CD4-positive, alpha-beta T cell treated with Interleukin-12 subunit alpha and Interleukin-12 subunit beta, for 1 hour (primary cell): ENCODE measurements around the gene TRMT10B.
"Not testable (repeated sequence)": the region's sequence is repeated elsewhere in the genome, so short reads cannot be mapped to it uniquely, and the experiment has no call there.

Experiments
- DNase-seq: peaks from one replicate; pipeline ENCODE4 v3.0.0-alpha.2; 2020

TRMT10B gene

GRCh38 chr9:37801959-37802711 is 48.5 kb downstream of the TRMT10B start:
- no peak for DNase-seq

- no peak for DNase-seq
Measured at GRCh38 chr9:37806271-37806670, 52.7 kb downstream of the TRMT10B start.

DNA sequence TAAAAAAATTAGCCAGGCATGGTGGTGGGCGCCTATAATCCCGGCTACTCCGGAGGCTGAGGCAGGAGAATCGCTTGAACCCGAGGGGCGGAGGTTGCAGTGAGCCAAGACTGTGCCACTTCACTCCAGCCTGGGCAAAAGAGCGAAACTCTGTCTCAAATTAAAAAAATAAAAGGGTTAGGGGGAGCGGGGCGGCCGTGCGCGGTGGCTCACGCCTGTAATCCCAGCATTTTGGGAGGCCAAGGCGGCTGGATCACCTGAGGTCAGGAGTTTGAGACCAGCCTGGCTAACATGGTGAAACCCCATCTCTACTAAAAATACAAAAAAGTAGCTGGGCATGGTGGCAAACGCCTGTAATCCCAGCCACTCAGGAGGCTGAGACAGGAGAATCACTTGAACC is 56.1 kb downstream of the TRMT10B start:
- not testable (repeated sequence) for DNase-seq

- DNase-seq: no peak
Measured at GRCh38 chr9:37811906-37812476, 58.4 kb downstream of the TRMT10B start.

GRCh38 chr9:37812773-37813379 is 59.3 kb downstream of the TRMT10B start:
- no peak for DNase-seq

GRCh38 chr9:37818849-37819248 is 65.2 kb downstream of the TRMT10B start:
- DNase-seq: no peak

DNA sequence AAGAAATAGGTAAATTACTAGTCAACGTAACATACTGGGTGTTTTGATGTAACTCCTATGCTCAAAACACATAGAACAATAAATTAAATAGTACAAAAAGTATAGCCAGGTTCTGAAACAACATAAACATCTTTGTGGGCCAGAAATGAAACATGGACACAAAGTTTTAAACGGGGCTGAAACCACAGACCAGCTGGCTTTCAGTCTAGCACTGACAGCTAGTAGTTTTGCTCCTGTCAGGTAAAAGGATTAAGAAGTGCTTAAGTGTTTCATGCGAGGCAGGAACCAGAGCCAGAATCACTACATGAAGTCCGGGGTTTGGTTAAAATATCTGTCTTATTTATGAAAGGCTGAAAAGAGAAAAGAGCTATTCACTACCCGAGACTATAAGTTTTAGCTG is 66.5 kb downstream of the TRMT10B start:
- DNase-seq: no peak

DNA sequence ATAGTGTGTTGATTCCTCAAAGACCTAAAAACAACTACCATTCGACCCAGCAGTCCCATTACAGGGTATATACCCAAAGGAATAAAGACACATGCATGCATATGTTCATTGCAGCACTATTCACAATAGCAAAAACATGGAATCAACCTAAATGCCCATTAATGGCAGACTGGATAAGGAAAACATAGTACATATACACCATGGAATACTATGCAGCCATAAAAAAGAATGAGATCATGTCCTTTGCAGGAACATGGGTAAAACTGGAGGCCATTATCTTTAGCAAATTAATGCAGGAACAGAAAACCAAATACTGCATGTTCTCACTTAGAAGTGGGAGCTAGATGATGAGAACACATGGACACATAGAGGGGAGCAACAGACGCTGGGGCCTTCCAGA is 71.6 kb downstream of the TRMT10B start:
- DNase-seq: not testable (repeated sequence)

DNA sequence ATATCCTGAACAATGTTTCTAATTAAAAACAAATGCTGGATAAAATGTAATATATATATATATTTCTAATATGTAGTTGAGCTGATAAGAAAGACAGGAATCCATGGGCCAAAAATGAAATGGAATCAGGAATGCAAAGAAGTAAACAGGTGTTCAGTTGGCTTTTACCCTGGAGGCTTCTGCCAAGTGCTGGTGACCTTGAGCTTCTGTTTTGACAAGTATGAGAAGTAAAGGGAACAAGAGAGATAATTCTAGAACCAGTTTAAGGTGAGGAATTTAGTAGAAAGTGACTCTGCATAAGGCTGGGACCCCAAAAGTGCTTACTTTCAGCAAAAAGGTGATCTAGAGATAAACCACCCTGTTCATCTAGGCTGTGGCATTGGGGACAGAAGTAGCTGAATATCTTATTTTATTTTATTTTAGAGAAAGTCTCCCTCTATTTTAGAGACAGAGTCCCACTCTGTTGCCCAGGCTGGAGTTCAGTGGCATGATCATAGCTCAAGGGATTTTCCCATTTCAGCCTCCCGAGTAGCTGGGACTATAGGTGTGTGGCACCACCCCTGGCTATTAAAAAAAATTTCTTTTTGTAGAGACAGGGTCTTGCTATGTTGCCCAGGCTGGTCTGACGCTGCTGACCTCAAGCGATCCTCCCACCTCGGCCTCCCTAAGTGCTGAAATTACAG is 74.0 kb downstream of the TRMT10B start:
- no peak for DNase-seq
